ENCODE measurements around the gene IDUA. TPM values are rescaled to one million over a fixed set of nuclear protein-coding genes. Genes with fewer than 3 reads are reported as not detected.

Gene IDUA
- total and polyA plus RNA-seq, 8 donors: 8.8 to 278 (median 21.7) TPM

DNA sequence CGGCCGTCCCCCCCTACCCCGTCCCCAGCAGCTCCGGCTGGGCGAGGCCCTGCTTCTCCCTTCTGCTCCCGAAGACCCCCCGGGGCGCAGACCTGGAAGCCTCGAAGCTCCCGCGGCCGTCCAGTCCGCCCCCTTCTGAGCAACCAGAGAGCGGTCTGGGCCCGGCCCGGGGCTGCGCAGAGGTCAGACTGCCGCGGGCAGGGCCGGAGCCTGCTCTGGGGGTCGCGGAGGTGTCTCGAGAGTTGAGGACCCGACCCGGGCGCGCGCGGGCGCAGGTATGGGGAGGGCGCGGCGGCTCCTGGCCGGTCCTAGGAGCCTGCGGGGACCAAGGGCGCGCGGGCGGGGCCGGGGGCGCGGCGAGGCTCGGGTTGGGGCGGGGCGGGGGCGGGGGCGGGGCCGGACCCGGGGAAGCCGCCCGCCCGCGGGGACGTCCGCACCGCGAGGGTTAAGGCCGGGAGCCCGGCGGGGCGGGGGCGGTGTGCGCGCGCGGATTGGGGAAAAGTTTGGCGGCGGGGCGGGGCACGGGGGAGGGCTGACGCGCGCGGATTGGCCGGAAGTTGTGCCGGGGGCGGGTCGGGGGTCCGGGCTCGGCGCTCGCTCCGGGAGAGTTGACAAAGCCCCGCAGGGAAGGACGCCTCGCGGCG lies 24.3 kb downstream of the IDUA start, which contains the start of gene FGFRL1:
Gene FGFRL1, plus strand, starts transcription at position 605 of the 644 bp plus-strand sequence. CDS start 860 bp downstream, outside the sequence.
- H3K27ac ChIP-seq: peak within 1 kb of the TSS; percentile 74 to 89 (median 84)

DNA sequence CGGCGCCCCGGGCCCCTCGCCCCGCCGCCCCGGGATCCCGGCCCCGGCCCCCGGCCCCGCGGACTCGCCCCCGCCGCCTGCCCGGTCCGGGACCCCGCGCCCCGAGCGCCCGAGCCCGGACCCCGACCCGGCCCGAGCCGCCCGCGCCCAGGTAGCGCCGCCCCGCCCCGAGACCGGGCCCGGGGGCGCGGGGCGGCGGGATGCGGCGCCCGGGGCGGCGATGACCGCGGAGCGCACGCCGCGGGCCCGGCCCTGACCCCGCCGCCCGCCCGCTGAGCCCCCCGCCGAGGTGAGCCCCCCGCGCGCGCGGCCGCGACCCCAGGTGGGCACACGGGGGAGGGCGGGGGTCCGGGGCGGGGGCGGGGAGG lies 24.8 kb downstream of the IDUA start:
- Histone ChIP-seq H3K4me1 (peaks cover 29 to 55% (median 50%) of the 10 kb centered on the region in 4 donors), H3K9me3 (peaks cover 0 to 6% (median 0%) of the 10 kb centered on the region in 4 donors), H3K36me3 (peaks cover 0 to 8% (median 0%) of the 10 kb centered on the region in 4 donors), H3K27me3 (peaks cover 0 to 33% (median 11%) of the 10 kb centered on the region in 3 donors), H3K27ac (peak overlapping the region in 2 of 5 donors; percentile 76 to 87), H3K4me3 (peak overlapping the region; percentile 65 to 79 (median 72))
- 0 to 2% (median 0%) methylated on average over 7 to 62 of the region's 69 CpGs; no CpG with 5 or more reads in 2 of the 5 donors for WGBS, 5 donors
- DNase-seq: no peak
- intact Hi-C loops (cut with DNase I; ENCODE audit: low total_unique reads): no loop called here
- TF ChIP-seq, protein P1, sequence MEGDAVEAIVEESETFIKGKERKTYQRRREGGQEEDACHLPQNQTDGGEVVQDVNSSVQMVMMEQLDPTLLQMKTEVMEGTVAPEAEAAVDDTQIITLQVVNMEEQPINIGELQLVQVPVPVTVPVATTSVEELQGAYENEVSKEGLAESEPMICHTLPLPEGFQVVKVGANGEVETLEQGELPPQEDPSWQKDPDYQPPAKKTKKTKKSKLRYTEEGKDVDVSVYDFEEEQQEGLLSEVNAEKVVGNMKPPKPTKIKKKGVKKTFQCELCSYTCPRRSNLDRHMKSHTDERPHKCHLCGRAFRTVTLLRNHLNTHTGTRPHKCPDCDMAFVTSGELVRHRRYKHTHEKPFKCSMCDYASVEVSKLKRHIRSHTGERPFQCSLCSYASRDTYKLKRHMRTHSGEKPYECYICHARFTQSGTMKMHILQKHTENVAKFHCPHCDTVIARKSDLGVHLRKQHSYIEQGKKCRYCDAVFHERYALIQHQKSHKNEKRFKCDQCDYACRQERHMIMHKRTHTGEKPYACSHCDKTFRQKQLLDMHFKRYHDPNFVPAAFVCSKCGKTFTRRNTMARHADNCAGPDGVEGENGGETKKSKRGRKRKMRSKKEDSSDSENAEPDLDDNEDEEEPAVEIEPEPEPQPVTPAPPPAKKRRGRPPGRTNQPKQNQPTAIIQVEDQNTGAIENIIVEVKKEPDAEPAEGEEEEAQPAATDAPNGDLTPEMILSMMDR (IDR thresholded peaks at IDR 0.05): no peak
- TF ChIP-seq POLR2A (IDR thresholded peaks at IDR 0.05) (no peak), EP300 (IDR thresholded peaks at IDR 0.05) (no peak), POLR2AphosphoS5 (IDR thresholded peaks at IDR 0.05) (no peak)

More for the DNA sequence above, 24.3 kb downstream of the IDUA start, which contains the start of gene FGFRL1:
- H3K9me3 ChIP-seq: peaks cover 0 to 6% (median 0%) of the 10 kb centered on the region in 4 donors
- peaks cover 0 to 37% (median 13%) of the 10 kb centered on the region in 3 donors for H3K27me3 ChIP-seq
- peaks cover 29 to 55% (median 50%) of the 10 kb centered on the region in 4 donors for H3K4me1 ChIP-seq
- WGBS, 5 donors: 0 to 1% (median 0%) methylated on average over 9 to 89 of the region's 89 CpGs
- peak in 1 of 3 donors; percentile 11 for TF ChIP-seq POLR2AphosphoS5 (IDR thresholded peaks at IDR 0.05)
- no peak for TF ChIP-seq POLR2A (IDR thresholded peaks at IDR 0.05)
- peak within 1 kb of the TSS; percentile 65 to 79 (median 72) for H3K4me3 ChIP-seq
- peak; percentile 96 to 97 for DNase-seq
- peaks cover 0 to 8% (median 0%) of the 10 kb centered on the region in 4 donors for H3K36me3 ChIP-seq
- intact Hi-C loops (cut with DNase I; ENCODE audit: low total_unique reads): no loop called here

DNA sequence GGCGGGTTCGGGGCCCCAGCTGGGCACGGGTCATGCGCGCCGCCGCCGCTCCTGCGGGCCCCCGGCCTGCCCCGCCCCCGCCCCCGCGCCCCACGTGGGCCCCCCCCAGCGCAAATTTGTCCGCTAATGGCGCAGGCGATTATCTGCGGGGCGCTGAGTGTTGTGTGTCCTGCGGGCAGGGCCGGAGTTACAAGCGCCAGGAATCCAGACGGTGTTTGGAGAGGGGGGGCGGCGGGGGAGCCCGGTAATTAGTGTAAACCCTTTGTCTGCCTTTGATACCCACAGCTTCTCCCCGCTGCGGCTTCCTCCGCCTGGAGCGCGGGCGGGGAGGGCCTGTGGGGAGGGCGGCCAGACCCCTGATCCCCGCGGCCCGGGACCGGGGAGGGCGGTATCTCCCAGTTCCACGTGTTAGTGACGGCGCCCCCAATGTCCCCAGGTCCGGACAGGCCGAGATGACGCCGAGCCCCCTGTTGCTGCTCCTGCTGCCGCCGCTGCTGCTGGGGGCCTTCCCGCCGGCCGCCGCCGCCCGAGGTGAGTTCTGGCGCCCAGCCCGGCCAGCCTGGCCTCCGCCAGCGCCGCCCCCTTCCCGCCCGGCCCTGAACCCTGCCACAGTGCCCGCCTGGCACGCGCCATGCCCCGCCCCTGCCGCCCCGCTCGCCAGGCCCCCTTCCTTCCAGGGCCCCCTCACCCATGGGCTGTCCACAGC lies 25.3 kb downstream of the IDUA start:
- intact Hi-C loops (cut with DNase I; ENCODE audit: low total_unique reads): no loop called here
- WGBS, 5 donors: 0 to 6% (median 2%) methylated on average over 3 to 69 of the region's 69 CpGs
- H3K27me3 ChIP-seq: peaks cover 0 to 27% (median 7%) of the 10 kb centered on the region in 3 donors
- H3K4me3 ChIP-seq: peak overlapping the region; percentile 59 to 69 (median 67)
- TF ChIP-seq, protein P1 (IDR thresholded peaks at IDR 0.05): no peak
- peak; percentile 78 to 88 for DNase-seq
- H3K4me1 ChIP-seq: peaks cover 29 to 55% (median 50%) of the 10 kb centered on the region in 4 donors
- H3K9me3 ChIP-seq: peaks cover 0 to under 1% (median 0%) of the 10 kb centered on the region in 4 donors
- H3K36me3 ChIP-seq: peaks cover 0 to 8% (median 0%) of the 10 kb centered on the region in 4 donors
- H3K27ac ChIP-seq: peak overlapping the region; percentile 60 to 80 (median 76)

DNA sequence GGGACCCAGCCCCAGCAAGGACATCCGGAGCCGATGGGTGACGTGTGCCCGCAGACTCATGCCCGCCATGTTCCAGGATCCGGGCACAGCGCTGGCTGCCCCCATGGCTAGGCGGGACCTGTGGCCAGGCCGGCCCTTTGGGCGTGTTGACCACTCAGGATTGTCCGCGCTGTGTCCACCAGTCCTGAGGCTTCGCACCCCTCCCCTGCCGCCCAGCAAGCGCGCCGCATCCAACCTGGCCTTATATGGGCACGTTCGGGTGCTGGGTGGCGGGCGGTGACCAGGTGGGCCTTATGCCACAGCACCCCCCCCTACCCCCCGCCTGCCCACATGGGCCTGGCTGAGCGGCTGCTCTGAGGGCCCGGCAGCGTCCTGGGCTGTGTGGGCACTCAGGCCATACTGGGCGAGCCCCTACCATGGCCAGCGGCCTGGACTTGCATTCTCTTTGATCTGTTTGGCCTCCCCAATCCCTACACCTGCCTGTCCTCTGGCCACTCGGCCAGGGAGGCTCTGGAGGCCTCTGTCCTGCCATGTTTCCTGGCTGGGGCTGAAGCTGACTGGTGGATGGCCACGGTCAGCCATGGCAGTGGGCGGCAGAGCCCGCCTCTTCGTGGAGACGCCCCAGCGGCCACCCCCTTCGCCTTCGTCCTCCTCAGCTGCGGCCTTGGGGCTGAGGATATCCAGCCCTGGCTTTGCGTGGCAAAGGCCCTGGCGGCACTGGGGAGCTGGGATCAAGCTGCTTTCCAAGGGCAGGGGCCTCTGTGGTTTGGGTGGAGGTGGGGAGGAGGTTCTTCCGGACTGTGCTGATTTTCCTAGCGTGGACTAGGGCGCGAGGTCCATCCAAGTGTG lies 26.6 kb downstream of the IDUA start:
- WGBS, 5 donors: 90 to 97% (median 95%) methylated on average over 16 to 43 of the region's 43 CpGs

More for the DNA sequence above, 26.6 kb downstream of the IDUA start:
- Histone ChIP-seq H3K4me1 (peaks cover 29 to 61% (median 50%) of the 10 kb centered on the region in 4 donors), H3K9me3 (no peaks in the 10 kb centered on the region), H3K27ac (peak overlapping the region in 1 of 5 donors; percentile 76), H3K4me3 (no peak overlapping the region), H3K36me3 (peaks cover 0 to 8% (median 0%) of the 10 kb centered on the region in 4 donors), H3K27me3 (peaks cover 0 to 17% (median 0%) of the 10 kb centered on the region in 3 donors)
- no peak for TF ChIP-seq POLR2A (IDR thresholded peaks at IDR 0.05)
- TF ChIP-seq, protein P1 (IDR thresholded peaks at IDR 0.05): no peak
- TF ChIP-seq EP300 (IDR thresholded peaks at IDR 0.05): no peak
- no peak for TF ChIP-seq POLR2AphosphoS5 (IDR thresholded peaks at IDR 0.05)
- intact Hi-C loops (cut with DNase I; ENCODE audit: low total_unique reads): no loop called here
- no peak for DNase-seq
